ENCODE measurements around the gene ST7.
"Not testable (repeated sequence)": the region's sequence is repeated elsewhere in the genome, so short reads cannot be mapped to it uniquely, and the experiment has no call there.

ST7 gene

DNA sequence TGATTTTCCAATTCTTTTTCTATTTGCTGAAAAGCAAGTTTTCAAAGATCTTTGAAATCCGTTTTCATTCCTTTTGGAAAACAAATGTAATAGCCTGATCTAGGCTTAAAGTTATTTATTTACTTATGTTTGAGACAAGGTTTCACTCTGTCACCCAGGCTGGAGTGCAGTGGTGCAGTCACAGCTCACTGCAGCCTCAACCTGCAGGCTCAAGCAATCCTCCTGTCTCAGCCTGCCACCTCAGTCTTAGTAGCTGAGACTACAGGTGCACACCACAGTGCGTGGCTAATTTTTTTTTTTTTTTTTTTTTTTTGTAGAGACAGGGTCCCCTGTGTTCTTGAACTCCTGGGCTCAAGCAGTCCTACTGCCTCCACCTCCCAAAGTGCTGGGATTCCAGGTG, 4.6 kb downstream of the ST7 start:
- no peaks in the 10 kb centered on the region for H3K9me3 ChIP-seq
- H3K36me3 ChIP-seq = no peaks in the 10 kb centered on the region
- H3K27me3 ChIP-seq = no peaks in the 10 kb centered on the region
- TF ChIP-seq, protein P1, sequence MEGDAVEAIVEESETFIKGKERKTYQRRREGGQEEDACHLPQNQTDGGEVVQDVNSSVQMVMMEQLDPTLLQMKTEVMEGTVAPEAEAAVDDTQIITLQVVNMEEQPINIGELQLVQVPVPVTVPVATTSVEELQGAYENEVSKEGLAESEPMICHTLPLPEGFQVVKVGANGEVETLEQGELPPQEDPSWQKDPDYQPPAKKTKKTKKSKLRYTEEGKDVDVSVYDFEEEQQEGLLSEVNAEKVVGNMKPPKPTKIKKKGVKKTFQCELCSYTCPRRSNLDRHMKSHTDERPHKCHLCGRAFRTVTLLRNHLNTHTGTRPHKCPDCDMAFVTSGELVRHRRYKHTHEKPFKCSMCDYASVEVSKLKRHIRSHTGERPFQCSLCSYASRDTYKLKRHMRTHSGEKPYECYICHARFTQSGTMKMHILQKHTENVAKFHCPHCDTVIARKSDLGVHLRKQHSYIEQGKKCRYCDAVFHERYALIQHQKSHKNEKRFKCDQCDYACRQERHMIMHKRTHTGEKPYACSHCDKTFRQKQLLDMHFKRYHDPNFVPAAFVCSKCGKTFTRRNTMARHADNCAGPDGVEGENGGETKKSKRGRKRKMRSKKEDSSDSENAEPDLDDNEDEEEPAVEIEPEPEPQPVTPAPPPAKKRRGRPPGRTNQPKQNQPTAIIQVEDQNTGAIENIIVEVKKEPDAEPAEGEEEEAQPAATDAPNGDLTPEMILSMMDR (IDR thresholded peaks at IDR 0.05; ENCODE audit: low read depth, low read length) = no peak
- H3K4me3 ChIP-seq (ENCODE audit: low read depth, low read length) = no peak overlapping the region
- DNase-seq = no peak
- peaks cover 7% of the 10 kb centered on the region; the same call in 1 of the 2 replicates for H3K4me1 ChIP-seq

DNA sequence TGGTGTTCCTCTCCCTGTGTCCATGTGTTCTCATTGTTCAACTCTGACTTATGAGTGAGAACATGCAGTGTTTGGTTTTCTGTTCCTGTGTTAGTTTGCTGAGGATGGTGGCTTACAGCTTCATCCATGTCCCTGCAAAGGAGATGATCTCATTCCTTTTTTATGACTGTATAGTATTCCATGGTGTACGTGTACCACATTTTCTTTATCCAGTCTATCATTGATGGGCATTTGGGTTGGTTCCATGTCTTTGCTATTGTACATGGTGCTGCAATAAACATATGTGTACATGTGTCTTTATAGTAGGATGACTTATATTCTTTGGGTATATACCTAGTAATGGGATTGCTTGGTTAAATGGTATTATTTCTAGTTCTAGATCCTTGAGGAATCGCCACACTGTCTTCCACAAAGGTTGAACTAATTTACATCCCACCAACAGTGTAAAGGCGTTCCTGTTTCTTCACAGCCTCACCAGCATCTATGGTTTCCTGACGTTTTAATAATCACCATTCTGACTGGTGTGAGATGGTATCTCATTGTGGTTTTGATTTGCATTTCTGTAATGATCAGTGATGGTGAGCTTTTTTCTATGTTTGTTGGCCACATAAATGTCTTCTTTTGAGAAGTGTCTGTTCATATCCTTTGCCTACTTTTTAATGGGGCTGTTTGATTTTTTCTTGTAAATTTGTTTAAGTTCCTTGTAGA, 8.8 kb downstream of the ST7 start:
- not testable (repeated sequence) for H3K4me1 ChIP-seq; DNase-seq; H3K36me3 ChIP-seq; H3K27me3 ChIP-seq; H3K4me3 ChIP-seq (ENCODE audit: low read depth, low read length); H3K9me3 ChIP-seq

DNA sequence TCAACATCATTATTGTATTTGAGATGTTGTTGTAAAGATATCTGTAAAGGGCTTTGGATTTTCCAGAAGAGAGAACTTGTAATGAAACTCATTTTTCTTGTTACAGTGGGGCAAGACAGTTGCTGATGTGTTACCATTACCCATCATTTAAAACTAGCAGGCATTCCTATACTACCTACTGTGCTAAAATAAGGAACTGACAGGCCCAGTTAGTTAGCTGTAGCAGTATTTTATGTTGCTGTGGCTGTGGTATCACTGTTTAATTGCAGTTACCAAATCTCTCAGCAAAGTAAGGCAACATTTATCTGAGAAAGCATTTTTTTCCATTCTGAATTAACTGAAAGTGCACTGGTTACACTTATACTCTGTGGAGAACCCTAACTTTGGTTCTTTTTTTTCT, 9.9 kb downstream of the ST7 start:
- Histone ChIP-seq H3K4me3 (ENCODE audit: low read depth, low read length) (no peak overlapping the region), H3K9me3 (no peaks in the 10 kb centered on the region), H3K4me1 (no peaks in the 10 kb centered on the region), H3K27me3 (no peaks in the 10 kb centered on the region), H3K36me3 (no peaks in the 10 kb centered on the region)
- no peak for DNase-seq
- TF ChIP-seq, protein P1 (IDR thresholded peaks at IDR 0.05; ENCODE audit: low read depth, low read length) = no peak

DNA sequence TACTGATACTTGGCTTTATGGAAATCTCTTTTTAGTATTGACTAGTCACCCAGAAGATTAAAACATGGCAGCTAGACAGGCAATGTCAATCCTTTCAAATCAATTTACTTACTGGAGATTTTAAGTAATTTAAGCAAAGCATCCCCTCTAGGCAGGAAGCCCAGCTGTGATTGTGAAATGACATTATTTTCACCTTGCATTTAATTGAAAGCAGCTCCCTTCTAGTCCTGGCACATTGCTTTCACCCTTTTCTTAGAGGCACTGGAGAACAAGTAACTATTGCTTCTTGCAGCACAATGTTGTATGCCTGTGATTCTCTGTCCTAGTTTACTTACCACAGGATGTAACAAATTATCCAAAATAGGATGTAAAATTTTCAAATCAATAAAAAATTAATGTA, 13.3 kb downstream of the ST7 start:
- Histone ChIP-seq H3K4me1 (no peaks in the 10 kb centered on the region), H3K4me3 (ENCODE audit: low read depth, low read length) (no peak overlapping the region), H3K36me3 (no peaks in the 10 kb centered on the region), H3K27me3 (no peaks in the 10 kb centered on the region), H3K9me3 (no peaks in the 10 kb centered on the region)
- TF ChIP-seq, protein P1 (IDR thresholded peaks at IDR 0.05; ENCODE audit: low read depth, low read length) = no peak
- DNase-seq = no peak

DNA sequence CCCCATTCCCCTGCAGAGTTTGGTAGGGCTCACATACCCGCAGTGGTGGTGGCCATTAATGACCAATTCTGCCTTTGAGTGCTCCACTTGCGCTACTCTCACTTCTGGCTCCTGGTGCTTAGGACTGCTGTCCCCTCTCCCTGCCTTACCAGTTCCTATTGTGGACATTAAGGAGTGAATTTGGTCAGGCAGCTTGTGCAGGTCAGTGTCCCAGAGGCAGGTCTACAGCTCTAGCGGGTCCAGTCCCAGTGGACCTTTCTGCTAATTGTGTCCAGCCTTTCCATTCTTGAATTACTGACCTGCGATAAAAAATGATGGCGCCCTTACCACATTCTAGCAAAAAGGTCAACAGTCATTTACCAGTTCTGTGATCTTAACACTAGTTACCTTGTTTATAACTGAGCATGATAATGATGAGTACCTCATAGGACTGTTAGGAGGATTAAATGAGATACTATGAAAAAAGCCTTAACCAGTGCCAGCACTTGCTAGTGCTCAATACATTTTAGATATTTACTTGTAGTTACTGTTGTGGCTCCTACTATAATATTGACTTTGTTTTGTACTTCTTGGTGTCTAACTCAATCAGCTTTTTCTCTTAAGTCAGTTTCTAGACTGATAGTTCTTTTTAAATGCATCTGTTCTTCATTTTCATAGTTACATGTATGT, 14.1 kb downstream of the ST7 start:
- no peaks in the 10 kb centered on the region for H3K9me3 ChIP-seq
- H3K4me1 ChIP-seq = no peaks in the 10 kb centered on the region
- H3K36me3 ChIP-seq = no peaks in the 10 kb centered on the region
- no peak overlapping the region for H3K4me3 ChIP-seq (ENCODE audit: low read depth, low read length)
- TF ChIP-seq, protein P1 (IDR thresholded peaks at IDR 0.05; ENCODE audit: low read depth, low read length) = no peak
- no peaks in the 10 kb centered on the region for H3K27me3 ChIP-seq
- DNase-seq = no peak

DNA sequence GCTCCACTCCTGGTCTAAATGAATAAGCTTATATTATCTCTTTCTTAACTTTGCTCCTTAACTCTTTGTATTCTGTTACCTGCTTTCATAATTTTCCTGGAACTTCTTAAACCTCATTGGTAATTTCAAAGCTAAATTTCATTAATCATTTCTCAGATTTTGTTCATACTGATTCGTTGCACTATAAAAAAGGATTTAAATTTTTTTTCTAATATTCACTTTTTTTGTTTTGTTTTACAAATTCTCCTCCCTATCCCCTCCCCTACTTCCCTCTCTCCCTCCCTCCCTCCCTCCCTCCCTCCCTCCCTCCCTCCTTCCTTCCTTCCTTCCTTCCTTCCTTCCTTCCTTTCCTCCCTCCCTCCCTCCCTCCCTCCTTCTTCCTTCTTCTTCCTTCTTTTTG, 14.7 kb downstream of the ST7 start:
- Histone ChIP-seq H3K9me3 (no peaks in the 10 kb centered on the region), H3K36me3 (no peaks in the 10 kb centered on the region), H3K27me3 (no peaks in the 10 kb centered on the region), H3K4me1 (no peaks in the 10 kb centered on the region), H3K4me3 (ENCODE audit: low read depth, low read length) (no peak overlapping the region)
- no peak for DNase-seq
- TF ChIP-seq, protein P1 (IDR thresholded peaks at IDR 0.05; ENCODE audit: low read depth, low read length) = no peak

Measured in BE2C (cell line).